ENCODE data around the gene ACKR3. TPM values are rescaled to one million over a fixed set of nuclear protein-coding genes. Genes with fewer than 3 reads are reported as not detected.
A peak's percentile ranks its signal among the peaks of the same experiment; 100 is the strongest.

The ACKR3 gene
- total RNA-seq, 2 experiments from 2014 or later = 3.6 TPM

DNA sequence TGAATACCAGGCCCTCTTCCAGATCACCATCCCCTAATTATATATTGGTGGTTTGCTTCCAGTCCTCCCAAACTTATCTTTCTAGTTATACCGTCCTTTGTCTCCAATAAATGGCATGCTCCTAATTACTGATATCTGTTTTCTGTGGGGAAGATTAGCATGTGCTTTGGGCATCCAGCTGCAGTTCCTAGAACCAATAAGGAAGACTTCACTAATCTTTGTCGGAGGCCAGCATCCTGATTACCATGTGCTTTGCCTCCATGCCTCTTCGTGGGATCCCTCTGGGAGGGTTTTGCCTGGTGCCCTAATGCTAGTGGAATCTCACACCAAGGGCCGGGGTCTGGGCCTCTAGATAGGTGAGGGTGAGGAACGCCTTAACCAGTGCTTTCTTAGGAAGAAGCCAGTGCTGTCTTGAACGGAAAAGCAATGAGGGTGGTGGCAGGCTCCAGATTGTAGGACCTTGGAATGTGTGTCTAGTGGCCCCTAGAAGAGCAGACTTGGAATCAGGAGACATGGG is 47.7 kb downstream of the ACKR3 start:
- no peak for DNase-seq
- Mint-ChIP-seq H3K4me3 (no peak overlapping the region), H3K4me1 (ENCODE audit: low read depth) (peaks cover 18% of the 10 kb centered on the region), H3K27ac (no peak overlapping the region), H3K9me3 (ENCODE audit: insufficient read depth) (no peaks in the 10 kb centered on the region), H3K36me3 (ENCODE audit: low read depth) (no peaks in the 10 kb centered on the region), H3K27me3 (ENCODE audit: low read depth) (peaks cover 3% of the 10 kb centered on the region)
- POLR2A ChIA-PET = no interaction called here
- CTCF ChIA-PET = no interaction called here
- no peak for ATAC-seq

GRCh38 chr2:236617796-236618195 is 48.2 kb downstream of the ACKR3 start:
- no peak for DNase-seq
- H3K27ac Mint-ChIP-seq = no peak overlapping the region
- H3K4me3 Mint-ChIP-seq = no peak overlapping the region
- H3K4me1 Mint-ChIP-seq (ENCODE audit: low read depth) = peaks cover 18% of the 10 kb centered on the region
- H3K36me3 Mint-ChIP-seq (ENCODE audit: low read depth) = no peaks in the 10 kb centered on the region
- peaks cover 3% of the 10 kb centered on the region for H3K27me3 Mint-ChIP-seq (ENCODE audit: low read depth)
- ATAC-seq = no peak
- no peaks in the 10 kb centered on the region for H3K9me3 Mint-ChIP-seq (ENCODE audit: insufficient read depth)
- POLR2A ChIA-PET = no interaction called here
- CTCF ChIA-PET = no interaction called here

GRCh38 chr2:236618370-236618769 is 48.7 kb downstream of the ACKR3 start:
- Mint-ChIP-seq H3K27me3 (ENCODE audit: low read depth) (peaks cover 3% of the 10 kb centered on the region), H3K27ac (no peak overlapping the region), H3K4me3 (no peak overlapping the region), H3K9me3 (ENCODE audit: insufficient read depth) (no peaks in the 10 kb centered on the region), H3K4me1 (ENCODE audit: low read depth) (peaks cover 18% of the 10 kb centered on the region), H3K36me3 (ENCODE audit: low read depth) (no peaks in the 10 kb centered on the region)
- no peak for ATAC-seq
- ChIA-PET POLR2A (no interaction called here), CTCF (no interaction called here)
- peak; percentile 33 for DNase-seq

DNA sequence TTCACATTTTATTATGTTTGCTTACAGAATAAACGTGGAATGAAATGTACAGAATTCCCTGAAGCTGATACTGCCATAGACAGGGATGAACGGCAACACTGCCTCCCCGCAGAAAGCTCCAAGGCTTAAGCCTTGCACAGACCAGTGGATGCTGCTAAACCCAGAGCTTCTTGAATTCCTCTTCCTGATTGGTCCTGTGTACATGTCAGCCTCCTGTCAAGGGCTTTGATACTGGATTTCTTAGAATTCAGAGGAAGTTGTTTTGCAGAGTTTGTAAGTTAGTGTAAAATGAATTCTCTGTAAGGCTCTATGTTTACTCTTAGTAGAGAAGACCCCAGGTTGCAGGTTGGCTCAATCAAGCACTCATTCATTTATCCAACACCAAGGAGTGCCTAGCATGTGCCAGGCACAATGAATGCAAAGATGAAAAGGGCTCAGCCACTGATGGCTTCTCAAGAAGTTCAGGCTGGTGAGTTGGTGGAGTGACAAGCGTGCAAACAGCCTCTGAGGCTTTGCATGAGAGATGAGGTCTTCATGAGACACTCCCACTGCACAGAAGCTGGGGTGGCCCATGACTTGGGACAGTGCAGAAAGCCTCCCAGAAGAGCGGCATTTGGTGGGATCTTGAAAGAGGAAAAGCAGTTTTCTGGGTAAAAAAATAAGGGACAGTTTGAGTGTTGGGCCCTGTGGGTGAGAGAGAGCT is 50.4 kb downstream of the ACKR3 start:
- POLR2A ChIA-PET = no interaction called here
- Mint-ChIP-seq H3K36me3 (ENCODE audit: low read depth) (no peaks in the 10 kb centered on the region), H3K4me3 (no peak overlapping the region), H3K4me1 (ENCODE audit: low read depth) (peaks cover 18% of the 10 kb centered on the region), H3K9me3 (ENCODE audit: insufficient read depth) (no peaks in the 10 kb centered on the region), H3K27ac (peak overlapping the region; percentile 65), H3K27me3 (ENCODE audit: low read depth) (peaks cover 3% of the 10 kb centered on the region)
- DNase-seq = peak; percentile 22
- peak; percentile 57 for ATAC-seq
- CTCF ChIA-PET = no interaction called here

DNA sequence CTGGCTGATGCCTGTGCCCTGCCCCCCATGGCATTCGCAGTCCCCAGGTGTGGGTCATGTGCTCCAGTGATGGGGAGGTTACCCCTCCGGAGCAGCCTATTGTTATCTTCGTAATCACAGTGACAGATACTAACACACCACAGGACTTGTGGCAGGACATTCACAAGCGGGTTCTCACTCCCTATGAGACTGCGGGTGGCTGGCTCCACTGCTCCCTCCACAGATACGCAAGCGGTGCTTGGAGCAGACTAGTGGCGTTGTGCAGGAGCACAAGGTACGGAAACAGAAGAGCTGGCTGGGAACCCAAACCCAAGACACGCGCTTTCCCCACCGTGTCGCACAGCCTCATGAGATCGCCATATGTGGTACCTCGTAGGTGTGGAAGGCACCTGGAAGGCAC is 52.2 kb downstream of the ACKR3 start:
- Mint-ChIP-seq H3K4me1 (ENCODE audit: low read depth) (peaks cover 18% of the 10 kb centered on the region), H3K27ac (no peak overlapping the region), H3K27me3 (ENCODE audit: low read depth) (peaks cover 3% of the 10 kb centered on the region), H3K36me3 (ENCODE audit: low read depth) (no peaks in the 10 kb centered on the region), H3K4me3 (no peak overlapping the region), H3K9me3 (ENCODE audit: insufficient read depth) (no peaks in the 10 kb centered on the region)
- CTCF ChIA-PET = no interaction called here
- POLR2A ChIA-PET = no interaction called here
- ATAC-seq = no peak
- DNase-seq = no peak

- ChIA-PET CTCF (no interaction called here), POLR2A (no interaction called here)
- no peak for ATAC-seq
- no peak for DNase-seq
- peaks cover 3% of the 10 kb centered on the region for H3K27me3 Mint-ChIP-seq (ENCODE audit: low read depth)
- H3K27ac Mint-ChIP-seq = no peak overlapping the region
- H3K4me3 Mint-ChIP-seq = no peak overlapping the region
- no peaks in the 10 kb centered on the region for H3K9me3 Mint-ChIP-seq (ENCODE audit: insufficient read depth)
- peaks cover 18% of the 10 kb centered on the region for H3K4me1 Mint-ChIP-seq (ENCODE audit: low read depth)
- H3K36me3 Mint-ChIP-seq (ENCODE audit: low read depth) = no peaks in the 10 kb centered on the region
Observed at GRCh38 chr2:236622201-236622600, 52.6 kb downstream of the ACKR3 start.

GRCh38 chr2:236622660-236623059 is 53.0 kb downstream of the ACKR3 start:
- no peak for DNase-seq
- Mint-ChIP-seq H3K27ac (no peak overlapping the region), H3K4me3 (no peak overlapping the region), H3K9me3 (ENCODE audit: insufficient read depth) (no peaks in the 10 kb centered on the region), H3K36me3 (ENCODE audit: low read depth) (no peaks in the 10 kb centered on the region), H3K27me3 (ENCODE audit: low read depth) (peaks cover 3% of the 10 kb centered on the region), H3K4me1 (ENCODE audit: low read depth) (peaks cover 18% of the 10 kb centered on the region)
- ChIA-PET POLR2A (no interaction called here), CTCF (no interaction called here)
- no peak for ATAC-seq

DNA sequence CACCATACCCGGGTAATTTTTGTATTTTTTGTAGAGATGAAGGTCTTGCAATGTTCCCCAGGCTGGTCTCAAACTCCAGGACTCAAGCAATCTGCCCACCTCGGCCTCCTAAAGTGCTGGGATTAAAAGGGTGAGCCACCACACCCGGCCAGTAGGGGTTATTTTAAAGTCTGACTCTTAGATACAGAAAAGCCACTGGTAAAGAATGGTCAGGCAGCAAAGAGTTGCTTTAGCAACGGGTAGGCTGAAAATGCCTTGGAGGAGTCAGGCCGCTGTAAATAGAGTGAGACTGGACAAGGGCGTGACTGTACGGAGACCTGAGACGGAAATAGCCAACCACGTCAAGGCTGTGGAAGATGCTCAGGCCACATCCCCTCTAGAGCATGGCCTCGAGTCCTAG is 54.2 kb downstream of the ACKR3 start:
- Mint-ChIP-seq H3K27me3 (ENCODE audit: low read depth) (peaks cover 3% of the 10 kb centered on the region), H3K27ac (no peak overlapping the region), H3K9me3 (ENCODE audit: insufficient read depth) (no peaks in the 10 kb centered on the region), H3K36me3 (ENCODE audit: low read depth) (no peaks in the 10 kb centered on the region), H3K4me3 (no peak overlapping the region), H3K4me1 (ENCODE audit: low read depth) (peaks cover 14% of the 10 kb centered on the region)
- ChIA-PET POLR2A (no interaction called here), CTCF (no interaction called here)
- DNase-seq (no peak), ATAC-seq (no peak)

DNA sequence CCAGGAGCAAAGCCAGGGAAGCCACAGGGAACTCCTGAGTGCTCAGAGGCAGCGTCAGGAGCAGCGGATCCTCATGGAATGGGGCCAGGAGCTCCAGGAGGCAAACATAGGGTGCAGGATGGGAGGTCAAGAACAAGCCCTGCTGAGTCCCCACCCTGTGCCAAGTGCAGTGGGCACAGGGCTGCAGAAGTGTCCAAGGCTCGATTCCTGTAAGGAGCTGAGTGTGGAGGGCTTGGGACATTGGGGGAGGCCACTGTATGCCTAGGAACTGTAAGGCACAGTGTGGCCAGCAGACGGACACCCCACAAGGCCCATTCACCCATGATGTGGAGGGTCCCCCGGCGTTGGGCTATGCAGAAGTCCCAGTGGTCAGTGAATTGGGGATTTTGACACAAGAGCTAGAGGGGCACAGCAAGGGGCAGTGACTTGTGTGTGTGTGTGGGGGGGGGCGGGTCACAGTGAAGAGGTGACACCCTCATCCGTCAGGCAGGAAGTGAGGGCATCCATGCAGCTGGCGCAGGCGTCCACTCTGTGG is 55.6 kb downstream of the ACKR3 start:
- H3K4me3 Mint-ChIP-seq = no peak overlapping the region
- ChIA-PET CTCF (interaction anchor here (1.4 kb wide), 1 partner anchor 113 kb away, joined by 3 read pairs; no protein-coding TSS in a partner anchor), POLR2A (no interaction called here)
- no peak overlapping the region for H3K27ac Mint-ChIP-seq
- ATAC-seq (no peak), DNase-seq (no peak)
- no peaks in the 10 kb centered on the region for H3K36me3 Mint-ChIP-seq (ENCODE audit: low read depth)
- no peaks in the 10 kb centered on the region for H3K9me3 Mint-ChIP-seq (ENCODE audit: insufficient read depth)
- peaks cover under 1% of the 10 kb centered on the region for H3K27me3 Mint-ChIP-seq (ENCODE audit: low read depth)
- H3K4me1 Mint-ChIP-seq (ENCODE audit: low read depth) = peaks cover 3% of the 10 kb centered on the region

GRCh38 chr2:236626391-236627150 is 56.9 kb downstream of the ACKR3 start:
- no peak for DNase-seq
- no peaks in the 10 kb centered on the region for H3K36me3 Mint-ChIP-seq (ENCODE audit: low read depth)
- no peaks in the 10 kb centered on the region for H3K4me1 Mint-ChIP-seq (ENCODE audit: low read depth)
- H3K27me3 Mint-ChIP-seq (ENCODE audit: low read depth) = no peaks in the 10 kb centered on the region
- no peak overlapping the region for H3K27ac Mint-ChIP-seq
- POLR2A ChIA-PET = no interaction called here
- no peak overlapping the region for H3K4me3 Mint-ChIP-seq
- no peak for ATAC-seq
- CTCF ChIA-PET = interaction anchor here (1.4 kb wide), 1 partner anchor 114 kb away, joined by 3 read pairs; no protein-coding TSS in a partner anchor
- H3K9me3 Mint-ChIP-seq (ENCODE audit: insufficient read depth) = no peaks in the 10 kb centered on the region

- Mint-ChIP-seq H3K4me1 (ENCODE audit: low read depth) (no peaks in the 10 kb centered on the region), H3K4me3 (no peak overlapping the region), H3K36me3 (ENCODE audit: low read depth) (no peaks in the 10 kb centered on the region), H3K27ac (no peak overlapping the region), H3K9me3 (ENCODE audit: insufficient read depth) (no peaks in the 10 kb centered on the region), H3K27me3 (ENCODE audit: low read depth) (no peaks in the 10 kb centered on the region)
- ATAC-seq (no peak), DNase-seq (no peak)
- CTCF ChIA-PET = no interaction called here
- POLR2A ChIA-PET = no interaction called here
Observed at GRCh38 chr2:236627193-236627592, 57.6 kb downstream of the ACKR3 start.

GRCh38 chr2:236627841-236628240 is 58.2 kb downstream of the ACKR3 start:
- Mint-ChIP-seq H3K9me3 (ENCODE audit: insufficient read depth) (no peaks in the 10 kb centered on the region), H3K36me3 (ENCODE audit: low read depth) (no peaks in the 10 kb centered on the region), H3K27ac (no peak overlapping the region), H3K4me1 (ENCODE audit: low read depth) (peaks cover 2% of the 10 kb centered on the region), H3K27me3 (ENCODE audit: low read depth) (peaks cover 2% of the 10 kb centered on the region), H3K4me3 (no peak overlapping the region)
- ChIA-PET POLR2A (no interaction called here), CTCF (no interaction called here)
- ATAC-seq = no peak
- DNase-seq = no peak

Measured in activated CD8-positive, alpha-beta T cell treated with anti-CD3 and anti-CD28 coated beads, Interleukin-2, amount 10 ng/mL, durations not matched to agents 7 days and 5 days (primary cell).